Kidney capillary endothelial cell (primary cell): ENCODE data around the gene ASIC4.

ENCODE experiments used
- DNase-seq: peaks from one replicate; pipeline ENCODE4 v3.0.0-alpha.2; 2018; ENCODE audit warnings: low spot score

ASIC4 gene, protein sequence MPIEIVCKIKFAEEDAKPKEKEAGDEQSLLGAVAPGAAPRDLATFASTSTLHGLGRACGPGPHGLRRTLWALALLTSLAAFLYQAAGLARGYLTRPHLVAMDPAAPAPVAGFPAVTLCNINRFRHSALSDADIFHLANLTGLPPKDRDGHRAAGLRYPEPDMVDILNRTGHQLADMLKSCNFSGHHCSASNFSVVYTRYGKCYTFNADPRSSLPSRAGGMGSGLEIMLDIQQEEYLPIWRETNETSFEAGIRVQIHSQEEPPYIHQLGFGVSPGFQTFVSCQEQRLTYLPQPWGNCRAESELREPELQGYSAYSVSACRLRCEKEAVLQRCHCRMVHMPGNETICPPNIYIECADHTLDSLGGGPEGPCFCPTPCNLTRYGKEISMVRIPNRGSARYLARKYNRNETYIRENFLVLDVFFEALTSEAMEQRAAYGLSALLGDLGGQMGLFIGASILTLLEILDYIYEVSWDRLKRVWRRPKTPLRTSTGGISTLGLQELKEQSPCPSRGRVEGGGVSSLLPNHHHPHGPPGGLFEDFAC

GRCh38 chr2:219514196-219514761 lies at the start of gene ASIC4:
Gene ASIC4 (plus strand): TSS chr2:219514482. CDS start chr2:219514725, 243 bp downstream.
- DNase-seq: no peak

DNA sequence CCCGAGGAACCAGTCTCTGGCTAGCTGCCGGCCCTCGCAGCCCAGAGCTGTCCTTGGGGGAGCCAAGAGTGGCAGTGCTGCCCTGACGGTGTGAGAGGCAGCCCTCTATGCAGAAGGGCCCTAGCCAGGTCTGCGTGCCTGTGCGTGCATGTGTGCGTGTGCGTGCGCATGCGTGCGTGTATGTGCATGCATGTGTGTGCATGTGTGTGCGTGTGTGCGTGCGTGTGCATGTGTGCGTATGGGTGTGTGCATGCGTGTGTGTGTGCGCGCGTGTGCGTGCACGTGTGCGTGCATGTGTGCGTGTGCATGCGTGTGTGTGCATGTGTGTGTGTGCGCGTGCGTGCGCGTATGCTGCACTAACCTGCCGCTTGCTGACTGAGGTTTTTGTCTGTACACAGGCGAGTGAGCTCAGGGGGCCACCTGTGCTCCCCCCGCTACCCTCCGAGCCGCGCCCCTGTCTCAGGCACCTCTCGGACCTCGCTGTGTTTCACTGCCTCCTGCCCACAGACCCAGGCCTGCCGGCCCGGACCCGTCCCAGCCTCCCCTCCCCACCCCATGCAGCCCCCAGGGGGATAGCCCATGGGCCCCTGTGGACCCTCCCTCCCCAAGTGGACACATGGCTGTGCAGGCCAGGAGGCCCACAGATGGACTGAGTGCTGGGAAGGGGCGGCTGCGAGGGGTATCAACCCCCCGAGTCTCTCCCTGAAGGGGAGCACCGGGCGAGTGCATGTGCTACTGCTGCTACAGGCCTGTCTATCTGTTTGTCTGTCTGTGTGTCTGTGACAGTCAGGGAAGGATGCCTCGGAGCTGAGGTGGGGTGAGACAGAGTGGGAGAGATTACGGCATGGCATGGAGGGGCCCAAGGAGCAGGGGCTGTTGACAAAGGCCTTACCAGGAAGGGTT lies 48.4 kb upstream of the ASIC4 start:
- no peak for DNase-seq

DNA sequence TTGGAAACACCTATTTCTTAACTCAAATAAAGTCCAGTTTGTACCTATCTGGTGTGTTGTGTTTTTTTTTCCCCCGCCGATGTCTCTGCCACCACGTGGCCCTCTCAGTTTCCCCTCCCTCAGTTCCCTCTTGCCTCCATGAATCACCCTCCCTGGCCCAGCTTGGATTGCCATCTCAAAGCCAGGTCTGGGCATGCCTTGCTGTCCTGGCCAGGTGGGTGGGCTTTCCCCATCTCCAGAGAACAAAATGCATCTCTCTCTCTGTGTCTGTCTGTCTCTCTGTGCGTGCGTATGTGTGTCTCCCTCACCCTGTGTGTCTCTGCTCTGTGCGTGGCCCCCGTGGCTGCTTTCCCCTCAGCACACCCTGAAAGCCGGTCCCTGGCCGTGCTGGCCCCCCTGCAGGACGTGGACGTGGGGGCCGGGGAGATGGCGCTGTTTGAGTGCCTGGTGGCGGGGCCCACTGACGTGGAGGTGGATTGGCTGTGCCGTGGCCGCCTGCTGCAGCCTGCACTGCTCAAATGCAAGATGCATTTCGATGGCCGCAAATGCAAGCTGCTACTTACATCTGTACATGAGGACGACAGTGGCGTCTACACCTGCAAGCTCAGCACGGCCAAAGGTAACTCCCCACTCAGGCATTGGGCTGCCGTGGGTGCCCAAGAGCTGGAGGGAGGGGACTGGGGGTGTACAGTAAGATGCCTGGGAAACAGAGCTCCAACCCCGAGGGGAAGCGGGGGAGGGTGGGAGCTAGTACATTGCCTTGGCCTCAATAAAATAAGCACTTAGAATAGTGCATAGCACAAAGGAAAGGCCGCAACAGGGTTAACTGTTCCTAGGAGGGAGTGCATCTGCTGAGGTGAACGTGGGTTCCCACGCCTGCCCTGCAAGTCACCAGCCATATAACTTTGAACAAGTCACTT lies 47.2 kb upstream of the ASIC4 start:
- DNase-seq: no peak

DNA sequence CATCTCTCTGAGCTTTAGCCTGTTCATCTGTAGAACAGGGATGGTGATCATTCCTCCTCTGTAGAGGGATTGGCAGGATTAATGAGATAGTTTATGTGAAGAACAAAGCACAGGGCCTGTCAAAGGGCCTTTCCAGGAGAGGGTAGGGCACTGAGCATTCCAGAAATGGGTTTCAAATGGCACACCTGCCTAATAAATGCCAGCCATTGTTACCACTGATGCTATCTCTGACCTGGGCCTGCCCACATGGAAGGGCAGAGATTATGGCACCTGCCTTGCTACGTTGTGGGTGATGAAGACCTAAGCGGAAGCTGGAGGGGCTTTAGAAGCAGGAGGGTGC lies 46.6 kb upstream of the ASIC4 start:
- DNase-seq: no peak

GRCh38 chr2:219468410-219469185 lies 45.7 kb upstream of the ASIC4 start:
- no peak for DNase-seq

DNA sequence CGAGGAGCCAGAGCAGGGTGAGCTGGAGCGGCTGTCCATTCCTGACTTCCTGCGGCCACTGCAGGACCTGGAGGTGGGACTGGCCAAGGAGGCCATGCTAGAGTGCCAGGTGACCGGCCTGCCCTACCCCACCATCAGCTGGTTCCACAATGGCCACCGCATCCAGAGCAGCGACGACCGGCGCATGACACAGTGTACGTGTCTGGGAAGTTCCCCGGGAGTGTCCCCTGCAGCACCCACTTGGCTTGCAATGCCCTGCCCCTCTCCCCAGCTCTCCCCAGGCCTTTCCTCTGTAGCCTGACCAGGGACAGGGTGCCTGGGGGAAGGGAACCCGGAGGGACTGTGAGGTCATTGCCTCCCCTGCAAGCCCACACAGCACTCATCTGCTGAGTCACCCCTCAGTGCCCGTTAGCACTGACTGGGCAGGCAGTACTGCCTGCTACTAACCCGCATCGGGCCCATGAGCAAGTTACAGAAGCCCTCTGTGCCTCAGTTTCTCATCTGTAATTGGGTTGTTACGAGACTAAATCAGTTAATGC lies 45.0 kb upstream of the ASIC4 start:
- no peak for DNase-seq

GRCh38 chr2:219470429-219470828 lies 43.9 kb upstream of the ASIC4 start:
- DNase-seq: no peak

GRCh38 chr2:219471476-219472371 lies 42.6 kb upstream of the ASIC4 start:
- DNase-seq: no peak

DNA sequence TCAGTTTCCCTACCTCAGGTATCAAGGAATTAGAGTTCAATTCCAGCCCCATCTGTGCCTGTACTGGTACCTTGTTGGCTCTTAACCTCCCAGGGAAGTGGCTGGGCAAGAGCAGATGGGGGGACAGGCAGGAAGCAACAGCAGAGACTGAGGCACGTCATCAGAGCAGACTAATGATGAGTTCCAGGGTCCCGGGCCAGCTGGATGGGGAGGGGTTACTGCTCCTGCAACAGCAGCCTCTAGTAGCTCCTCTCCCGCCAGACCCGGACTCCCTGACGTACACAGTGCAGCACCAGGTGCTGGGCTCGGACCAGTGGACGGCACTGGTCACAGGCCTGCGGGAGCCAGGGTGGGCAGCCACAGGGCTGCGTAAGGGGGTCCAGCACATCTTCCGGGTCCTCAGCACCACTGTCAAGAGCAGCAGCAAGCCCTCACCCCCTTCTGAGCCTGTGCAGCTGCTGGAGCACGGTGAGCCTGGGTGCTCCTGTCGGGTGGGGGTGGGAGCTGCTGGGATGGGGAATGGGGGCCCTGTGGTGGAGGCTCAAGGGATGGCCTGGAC lies 41.6 kb upstream of the ASIC4 start:
- DNase-seq: no peak

- DNase-seq: no peak
Observed at GRCh38 chr2:219473511-219473910, 40.8 kb upstream of the ASIC4 start.

DNA sequence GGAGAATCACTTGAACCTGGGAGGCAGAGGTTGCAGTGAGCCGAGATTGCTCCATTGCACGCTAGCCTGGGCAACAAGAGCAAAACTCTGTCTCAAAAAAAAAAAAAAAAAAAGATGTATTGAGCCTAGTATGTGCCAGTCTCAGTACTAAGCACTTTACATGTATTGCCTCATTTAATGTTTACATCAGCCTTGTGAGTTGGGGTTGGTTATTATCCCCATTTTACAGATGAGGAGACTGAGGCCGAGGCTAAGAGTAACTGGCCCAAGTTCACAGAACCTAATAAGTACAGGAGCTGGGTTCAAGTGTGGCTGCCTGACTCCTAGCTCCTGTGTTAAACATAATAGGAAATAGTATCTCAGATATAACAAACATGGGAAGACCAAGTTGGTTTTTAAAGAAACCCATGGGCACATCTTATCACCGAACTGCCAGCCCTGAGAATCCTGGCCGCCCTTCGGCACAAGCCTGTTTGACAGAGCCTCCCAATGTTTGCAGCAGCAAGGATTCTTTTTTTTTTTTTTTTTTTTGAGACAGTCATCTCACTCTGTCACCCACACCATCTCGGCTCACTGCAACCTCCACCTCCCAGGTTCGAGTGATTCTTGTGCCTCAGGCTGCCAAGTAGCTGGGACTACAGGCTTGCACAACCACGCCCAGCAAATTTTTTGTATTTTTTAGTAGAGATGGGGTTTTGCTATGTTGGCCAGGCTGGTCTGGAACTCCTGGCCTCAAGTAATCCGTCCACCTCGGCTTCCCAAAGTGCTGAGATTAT lies 39.8 kb upstream of the ASIC4 start:
- DNase-seq: no peak

DNA sequence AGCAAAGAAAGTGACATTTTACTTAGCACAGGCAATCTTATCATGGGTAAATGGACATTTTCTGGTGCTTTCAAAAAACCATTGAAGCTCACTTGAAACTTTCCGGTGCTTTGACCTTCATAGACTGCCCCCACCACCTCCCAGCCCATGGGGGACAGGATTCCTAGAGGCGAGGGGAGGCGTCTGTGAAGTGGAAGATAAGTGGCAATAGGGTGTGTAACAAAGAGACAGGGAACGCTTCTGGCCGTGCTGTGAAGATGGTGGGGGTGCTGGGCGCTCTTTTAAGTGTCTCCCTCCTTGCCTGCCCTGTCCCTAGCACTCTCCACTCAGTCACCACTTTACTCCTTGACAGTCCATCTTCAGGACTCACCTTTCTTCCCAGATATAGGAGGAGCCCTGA lies 39.0 kb upstream of the ASIC4 start:
- DNase-seq: no peak

DNA sequence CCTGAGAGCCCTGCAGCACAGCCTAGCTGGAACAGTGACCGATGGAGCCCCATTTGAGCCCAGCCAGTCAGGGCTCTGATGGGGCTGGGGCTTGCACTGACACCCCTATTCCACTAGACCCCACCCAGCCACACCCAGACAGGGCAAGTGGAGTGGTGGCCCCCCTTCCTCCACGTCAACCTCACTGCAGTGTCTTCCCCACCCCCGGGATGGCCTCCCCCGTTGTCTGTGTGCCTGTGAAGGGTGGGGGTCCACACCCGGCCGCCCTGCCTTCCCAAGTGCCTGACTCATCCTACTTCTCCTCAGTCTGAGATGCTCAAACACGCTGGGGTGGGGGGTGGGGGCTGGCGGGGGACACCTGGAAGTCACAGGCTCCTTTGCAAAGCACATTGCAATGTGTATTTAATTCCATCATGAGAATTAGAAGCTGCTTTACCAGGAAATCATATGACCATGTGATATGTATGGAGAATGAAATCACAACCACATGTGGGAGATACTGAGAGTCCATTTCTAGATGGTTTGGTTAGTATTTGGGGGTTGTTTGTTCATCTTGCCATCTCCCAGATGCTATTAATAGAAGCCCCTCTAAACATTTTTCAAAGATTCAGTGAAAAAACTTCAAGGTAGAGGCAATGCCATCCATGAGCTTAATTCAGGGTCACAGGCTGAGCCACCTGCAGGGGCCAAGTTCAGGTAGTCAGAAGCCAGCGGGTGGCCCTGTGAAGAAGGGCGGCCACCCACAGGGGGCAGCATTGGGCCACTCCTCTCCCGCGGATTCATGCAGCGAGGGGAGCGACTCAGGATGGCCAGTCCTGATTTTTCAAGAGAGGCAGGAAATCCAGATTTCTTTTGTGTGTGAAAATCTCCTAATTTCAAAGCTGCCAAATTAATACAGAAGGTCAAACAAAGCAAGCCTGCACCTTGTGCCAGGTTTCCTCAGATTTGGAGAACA lies 38.3 kb upstream of the ASIC4 start:
- peak; percentile 52 for DNase-seq

- DNase-seq: no peak
Observed at GRCh38 chr2:219476652-219477151, 37.6 kb upstream of the ASIC4 start.

- no peak for DNase-seq
Observed at GRCh38 chr2:219477179-219477578, 37.1 kb upstream of the ASIC4 start.

GRCh38 chr2:219477815-219478214 lies 36.5 kb upstream of the ASIC4 start:
- no peak for DNase-seq

DNA sequence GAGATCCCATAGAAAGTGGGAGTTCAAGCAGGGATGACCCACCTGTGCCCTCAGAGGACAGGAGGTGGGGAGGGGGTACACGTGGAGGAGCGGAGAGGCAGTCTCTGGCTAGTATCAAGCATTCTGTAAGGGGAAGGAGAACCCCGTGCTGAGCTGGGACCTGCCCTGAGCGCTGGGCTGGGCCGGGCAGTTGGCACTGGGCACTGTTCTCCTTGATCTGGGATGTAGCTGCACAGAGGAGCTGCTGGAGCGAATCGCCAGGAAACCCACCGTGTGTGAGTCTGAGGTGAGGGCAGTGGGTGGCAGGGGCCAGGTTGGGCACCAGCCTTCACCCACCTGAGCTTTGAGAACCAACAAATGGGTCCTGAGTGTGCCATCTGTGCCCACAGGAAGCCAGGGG lies 35.4 kb upstream of the ASIC4 start:
- no peak for DNase-seq
